OCI-LY1 (cell line): ENCODE data around the gene ATR.

Experiments
- H2AFZ ChIP-seq: fragments of 200-600 bp; sonication (generic), shearing (Covaris generic); 2 replicates; pipeline ENCODE4 v1.6.0; 2014; ENCODE audit warnings: antibody characterized with exemption, mild to moderate bottlenecking, low read length
- H3F3A ChIP-seq: fragments of 200-600 bp; sonication (generic), shearing (Covaris generic); 2 replicates; pipeline ENCODE4 v1.6.0; 2014; ENCODE audit warnings: mild to moderate bottlenecking, antibody characterized with exemption, low read length, moderate library complexity; ENCODE audit not compliant: insufficient read depth
- H3K27ac ChIP-seq: fragments of 200-600 bp; sonication (generic); 2 replicates; pipeline ENCODE4 v1.5.1; 2014; ENCODE audit warnings: low read length, mixed run types, mild to moderate bottlenecking, low read depth; ENCODE audit not compliant: poor library complexity, severe bottlenecking
- H3K27me3 ChIP-seq: fragments of 200-600 bp; sonication (generic); 2 replicates; pipeline ENCODE4 v1.6.0; 2014; ENCODE audit warnings: antibody characterized with exemption, mild to moderate bottlenecking, low read length, moderate library complexity; ENCODE audit not compliant: insufficient read depth
- H3K36me3 ChIP-seq: fragments of 200-600 bp; sonication (generic); 2 replicates; pipeline ENCODE4 v1.6.1; 2014; ENCODE audit warnings: mild to moderate bottlenecking, antibody characterized with exemption, low read length, moderate library complexity, mixed read lengths; ENCODE audit not compliant: insufficient read depth
- H3K4me1 ChIP-seq: fragments of 200-600 bp; sonication (generic); 2 replicates; pipeline ENCODE4 v1.5.1; 2014; ENCODE audit warnings: mild to moderate bottlenecking, low read length, moderate library complexity; ENCODE audit not compliant: insufficient read depth, severe bottlenecking
- H3K4me2 ChIP-seq: fragments of 200-600 bp; sonication (generic), shearing (Covaris generic); 2 replicates; pipeline ENCODE4 v1.6.1; 2014; ENCODE audit warnings: low read length
- H3K4me3 ChIP-seq: fragments of 200-600 bp; sonication (generic); 2 replicates; pipeline ENCODE4 v1.5.1; 2014; ENCODE audit warnings: low read length, low read depth, mild to moderate bottlenecking, mixed read lengths; ENCODE audit not compliant: poor library complexity, severe bottlenecking
- H3K79me2 ChIP-seq: fragments of 200-600 bp; shearing (Covaris generic); 2 replicates; pipeline ENCODE4 v1.6.1; 2016; ENCODE audit warnings: mixed run types, low read length, mixed read lengths; ENCODE audit not compliant: insufficient read depth
- H3K9ac ChIP-seq: fragments of 200-600 bp; sonication (generic), shearing (Covaris generic); 2 replicates; pipeline ENCODE4 v1.6.1; 2014; ENCODE audit warnings: mild to moderate bottlenecking, low read length, mixed read lengths
- H3K9me2 ChIP-seq: fragments of 200-600 bp; sonication (generic), shearing (Covaris generic); 2 replicates; pipeline ENCODE4 v1.6.1; 2014; ENCODE audit warnings: low read depth, mild to moderate bottlenecking, low read length, mixed read lengths
- H3K9me3 ChIP-seq: fragments of 200-600 bp; shearing (Covaris generic); 2 replicates; pipeline ENCODE4 v1.6.1; 2014; ENCODE audit warnings: low read length, mixed read lengths
- H4K20me1 ChIP-seq: fragments of 200-600 bp; sonication (generic), shearing (Covaris generic); 2 replicates; pipeline ENCODE4 v1.6.0; 2016; ENCODE audit warnings: mild to moderate bottlenecking, low read length; ENCODE audit not compliant: insufficient read depth
- CTCF ChIP-seq: fragments of 200-600 bp; sonication (generic), shearing (Covaris generic); IDR thresholded peaks from 2 replicates; pipeline ENCODE4 v1.5.1; 2017; ENCODE audit warnings: mild to moderate bottlenecking, antibody characterized with exemption, low read length, moderate library complexity, mixed read lengths
- EZH2 ChIP-seq: fragments of 200-600 bp; sonication (generic), shearing (Covaris generic); IDR thresholded peaks from 2 replicates; pipeline ENCODE4 v1.8.0; 2017; ENCODE audit warnings: borderline replicate concordance, mixed run types, mild to moderate bottlenecking, antibody characterized with exemption, low read length, moderate library complexity, mixed read lengths

Gene ATR

GRCh38 chr3:142501004-142501926 is 77.3 kb downstream of the ATR start:
- H3K27ac ChIP-seq, result no peak overlapping the region
- no peak overlapping the region for H2AFZ ChIP-seq
- H3K27me3 ChIP-seq, result no peaks in the 10 kb centered on the region
- H3K9ac ChIP-seq, result no peak overlapping the region
- H3K79me2 ChIP-seq, result no peaks in the 10 kb centered on the region
- H3K9me2 ChIP-seq, result no peaks in the 10 kb centered on the region
- TF ChIP-seq CTCF (no peak), EZH2 (no peak)
- H3K4me2 ChIP-seq, result no peak overlapping the region
- no peaks in the 10 kb centered on the region for H4K20me1 ChIP-seq
- H3F3A ChIP-seq, result no peaks in the 10 kb centered on the region
- H3K4me3 ChIP-seq, result no peak overlapping the region
- no peaks in the 10 kb centered on the region for H3K9me3 ChIP-seq
- peaks cover 75% of the 10 kb centered on the region for H3K36me3 ChIP-seq
- H3K4me1 ChIP-seq, result no peaks in the 10 kb centered on the region

GRCh38 chr3:142500211-142500610 is 78.3 kb downstream of the ATR start:
- TF ChIP-seq CTCF (no peak), EZH2 (no peak)
- peaks cover 72% of the 10 kb centered on the region for H3K36me3 ChIP-seq
- H3K4me2 ChIP-seq, result no peak overlapping the region

GRCh38 chr3:142498397-142499180 is 79.9 kb downstream of the ATR start:
- Histone ChIP-seq H3F3A (no peaks in the 10 kb centered on the region), H3K9me2 (no peaks in the 10 kb centered on the region), H3K4me1 (no peaks in the 10 kb centered on the region), H2AFZ (no peak overlapping the region), H3K79me2 (no peaks in the 10 kb centered on the region), H3K9ac (no peak overlapping the region), H3K4me2 (no peak overlapping the region), H3K4me3 (no peak overlapping the region), H3K27ac (no peak overlapping the region), H4K20me1 (no peaks in the 10 kb centered on the region), H3K9me3 (no peaks in the 10 kb centered on the region), H3K36me3 (peaks cover 72% of the 10 kb centered on the region), H3K27me3 (no peaks in the 10 kb centered on the region)
- no peak for TF ChIP-seq EZH2
- no peak for TF ChIP-seq CTCF

More at GRCh38 chr3:142500211-142500610, 78.3 kb downstream of the ATR start:
- Histone ChIP-seq H3K27ac (no peak overlapping the region), H3K9ac (no peak overlapping the region), H3K79me2 (no peaks in the 10 kb centered on the region), H2AFZ (no peak overlapping the region), H3K9me3 (no peaks in the 10 kb centered on the region), H3K4me3 (no peak overlapping the region), H3K4me1 (no peaks in the 10 kb centered on the region), H4K20me1 (no peaks in the 10 kb centered on the region), H3K9me2 (no peaks in the 10 kb centered on the region), H3K27me3 (no peaks in the 10 kb centered on the region), H3F3A (no peaks in the 10 kb centered on the region)
